ENCODE measurements around the gene HNF1B.
A peak's percentile ranks its signal among the peaks of the same experiment; 100 is the strongest.
"Not testable (repeated sequence)": the region's sequence is repeated elsewhere in the genome, so short reads cannot be mapped to it uniquely, and the experiment has no call there.

Gene HNF1B

GRCh38 chr17:37744961-37745800 is at the start of gene HNF1B:
Gene HNF1B, minus strand, starts transcription at chr17:37745059. Its CDS starts 175 bp downstream, at chr17:37744884.
- DNase-seq (ENCODE audit: low read depth in 2 of 3, low spot score in 2 of 3), result no peak

GRCh38 chr17:37792787-37793186 is 47.9 kb upstream of the HNF1B start:
- DNase-seq (ENCODE audit: low read depth in 2 of 3, low spot score in 2 of 3), result no peak

DNA sequence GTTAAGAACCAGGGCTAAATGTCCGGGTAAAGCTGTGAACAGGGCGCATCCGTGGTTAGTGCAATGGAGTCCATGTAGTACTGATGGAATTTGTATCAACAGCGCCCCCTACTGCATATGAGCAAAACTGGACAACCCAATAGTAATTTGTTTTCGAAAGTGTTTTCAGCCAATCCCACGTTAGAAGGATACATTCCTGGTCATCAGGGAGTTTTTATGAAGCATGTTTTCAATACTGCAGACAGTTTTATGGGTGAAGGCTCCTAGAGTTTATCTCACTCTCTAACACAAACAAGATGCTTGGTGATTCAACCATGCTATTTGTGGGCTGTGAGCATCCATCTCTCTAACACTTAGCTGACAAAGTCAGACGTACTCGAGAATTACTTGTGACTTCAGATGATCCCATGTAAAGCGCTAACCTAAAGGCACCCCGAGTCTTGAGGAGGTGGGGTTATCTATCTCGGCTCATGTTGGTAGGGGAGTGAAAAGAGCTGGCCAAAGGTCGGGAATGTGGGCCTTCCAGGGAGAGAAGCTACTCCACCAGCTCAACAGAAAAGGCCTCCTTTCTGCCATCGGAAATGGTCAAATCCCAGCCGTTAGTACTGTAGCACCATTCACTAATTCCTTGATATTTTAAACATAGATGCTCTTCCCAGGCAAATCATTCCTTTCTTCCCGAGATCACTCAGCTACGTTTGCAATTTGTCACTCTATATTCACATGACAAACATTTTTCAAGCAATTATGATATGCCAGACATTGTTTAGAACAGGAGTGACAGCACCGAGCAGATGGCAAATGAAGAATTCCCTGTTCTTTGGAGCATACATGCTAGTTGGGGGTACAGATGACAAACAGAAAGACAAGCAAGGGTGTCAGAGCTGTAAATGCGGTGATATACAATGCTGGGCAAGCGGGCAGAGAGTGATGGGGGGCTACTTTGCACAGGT is 46.9 kb upstream of the HNF1B start:
- DNase-seq (ENCODE audit: low read depth in 2 of 3, low spot score in 2 of 3), result peak in 1 of 3 experiments; percentile 27

DNA sequence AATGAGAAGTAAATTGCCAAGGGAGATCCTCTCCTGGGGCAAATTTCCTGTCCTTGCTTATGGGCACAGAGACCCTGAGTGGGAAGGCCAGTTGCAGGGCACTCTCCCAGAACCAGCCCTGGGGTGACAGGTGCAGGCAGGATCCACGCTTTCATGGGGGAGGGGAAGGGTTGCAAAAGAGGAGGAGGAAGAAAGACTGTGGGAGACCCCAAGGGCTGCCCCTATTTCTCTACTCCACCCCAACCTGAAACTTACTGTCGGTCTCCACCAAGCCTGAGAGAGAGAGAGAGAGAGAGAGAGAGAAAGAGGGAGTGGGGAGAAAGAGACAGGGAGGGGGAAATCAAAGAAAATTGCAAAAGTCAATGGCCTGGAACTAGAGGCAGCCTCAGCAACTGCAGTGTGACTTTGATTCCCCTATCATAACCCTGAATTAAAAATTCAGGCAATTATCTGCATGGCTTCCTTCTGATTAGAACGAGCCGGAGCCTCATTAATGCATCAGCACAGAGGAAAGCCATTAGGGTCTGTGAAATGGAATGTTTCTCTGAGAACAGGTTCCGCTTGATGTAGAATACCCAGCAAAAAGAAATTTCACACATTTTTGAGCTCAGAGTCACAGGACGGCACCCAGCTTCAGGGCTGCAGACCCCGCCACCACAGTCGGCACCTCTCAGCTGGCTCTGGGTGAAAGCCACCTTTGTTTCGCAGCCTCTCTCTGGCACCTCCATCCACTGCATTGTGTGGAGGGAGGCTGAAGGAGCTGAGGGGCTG is 45.1 kb upstream of the HNF1B start:
- DNase-seq (ENCODE audit: low read depth in 2 of 3, low spot score in 2 of 3), result no peak

GRCh38 chr17:37789021-37789565 is 44.2 kb upstream of the HNF1B start:
- no peak for DNase-seq (ENCODE audit: low read depth in 2 of 3, low spot score in 2 of 3)

GRCh38 chr17:37788526-37788925 is 43.7 kb upstream of the HNF1B start:
- DNase-seq (ENCODE audit: low read depth in 2 of 3, low spot score in 2 of 3), result no peak

GRCh38 chr17:37787055-37787757 is 42.3 kb upstream of the HNF1B start:
- no peak for DNase-seq (ENCODE audit: low read depth in 2 of 3, low spot score in 2 of 3)

GRCh38 chr17:37786481-37786880 is 41.6 kb upstream of the HNF1B start:
- no peak for DNase-seq (ENCODE audit: low read depth in 2 of 3, low spot score in 2 of 3)

DNA sequence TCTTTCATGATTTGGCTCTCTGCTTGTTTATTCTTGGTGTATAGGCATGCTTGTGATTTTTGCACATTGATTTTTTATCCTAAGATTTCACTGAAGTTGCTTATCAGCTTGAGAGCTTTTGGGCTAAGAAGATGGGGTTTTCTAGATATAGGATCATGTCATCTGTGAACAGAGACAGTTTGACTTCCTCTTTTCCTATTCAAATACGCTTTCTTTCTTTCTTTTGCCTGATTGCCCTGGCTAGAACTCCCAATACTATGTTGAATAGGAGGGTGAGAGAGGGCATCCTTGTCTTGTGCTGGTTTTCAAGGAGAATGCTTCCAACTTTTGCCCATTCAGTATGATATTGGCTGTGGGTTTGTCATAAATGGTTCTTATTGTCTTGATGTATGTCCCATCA is 37.6 kb upstream of the HNF1B start:
- DNase-seq (ENCODE audit: low read depth in 2 of 3, low spot score in 2 of 3), result not testable (repeated sequence)

- DNase-seq (ENCODE audit: low read depth in 2 of 3, low spot score in 2 of 3), result no peak
Observed at GRCh38 chr17:37781451-37781850, 36.6 kb upstream of the HNF1B start.

- DNase-seq (ENCODE audit: low read depth in 2 of 3, low spot score in 2 of 3), result no peak
Observed at GRCh38 chr17:37779554-37779953, 34.7 kb upstream of the HNF1B start.

GRCh38 chr17:37774504-37774903 is 29.6 kb upstream of the HNF1B start:
- no peak for DNase-seq (ENCODE audit: low read depth in 2 of 3, low spot score in 2 of 3)

- DNase-seq (ENCODE audit: low read depth in 2 of 3, low spot score in 2 of 3), result no peak
Observed at GRCh38 chr17:37772982-37773381, 28.1 kb upstream of the HNF1B start.

DNA sequence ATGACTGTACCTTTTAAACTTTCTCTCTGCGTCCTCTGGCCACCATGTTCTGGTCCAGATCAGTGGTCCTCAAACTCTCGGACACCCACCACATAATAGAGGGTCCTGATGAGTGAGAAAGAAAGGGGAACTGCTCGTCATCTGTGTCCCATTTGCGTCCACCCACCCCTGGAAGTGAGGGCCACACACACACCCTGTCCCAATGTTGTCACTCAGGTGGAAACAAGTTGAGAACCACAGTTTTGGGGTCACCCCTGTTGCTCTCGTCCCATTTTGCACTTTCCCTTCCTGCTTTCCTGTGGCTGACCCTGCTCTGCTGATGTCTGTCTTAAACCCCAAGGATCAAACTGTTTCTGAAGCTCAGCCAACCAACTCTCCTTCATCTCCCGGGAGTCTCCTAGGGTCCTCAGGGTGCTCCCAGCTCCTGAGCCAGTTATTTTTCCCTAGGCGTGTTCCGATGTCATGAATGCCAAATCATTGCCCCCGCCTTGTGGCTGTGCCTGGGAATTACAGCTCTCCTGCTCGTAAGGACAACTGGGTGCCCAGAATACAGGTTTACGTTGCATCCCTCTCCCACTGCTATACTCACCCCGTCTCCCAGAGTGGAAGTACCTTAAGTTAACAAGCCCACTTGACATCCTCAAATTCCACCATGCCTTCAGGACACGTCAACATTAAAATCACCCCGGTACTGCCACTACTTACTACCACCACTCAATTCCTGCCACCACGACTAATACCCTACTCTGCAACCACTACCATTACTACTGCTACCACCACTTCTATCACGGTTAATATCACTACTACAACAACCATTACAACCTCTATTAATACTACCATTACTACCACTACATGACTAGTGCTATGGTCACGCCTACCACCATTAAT is 26.0 kb upstream of the HNF1B start:
- no peak for DNase-seq (ENCODE audit: low read depth in 2 of 3, low spot score in 2 of 3)

DNA sequence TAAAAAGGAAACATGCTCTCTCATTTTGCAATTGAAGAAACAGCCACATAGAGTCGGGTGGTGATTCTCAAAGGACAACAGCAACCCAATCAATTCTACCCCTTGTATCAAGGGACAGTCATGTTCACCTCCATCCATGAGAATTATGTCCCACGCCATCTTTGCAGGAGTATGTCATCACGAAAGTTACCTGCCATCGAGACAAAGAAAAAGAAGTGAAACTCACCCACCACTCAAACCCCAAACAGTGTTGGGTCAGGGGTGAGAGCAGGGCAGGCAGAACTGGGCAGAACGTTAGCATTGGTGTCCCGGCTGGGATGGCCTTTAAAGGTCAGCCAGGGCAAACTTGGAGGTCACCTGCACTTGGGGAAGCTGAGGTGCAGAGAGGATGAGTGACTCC is 24.2 kb upstream of the HNF1B start:
- no peak for DNase-seq (ENCODE audit: low read depth in 2 of 3, low spot score in 2 of 3)

GRCh38 chr17:37768438-37768837 is 23.6 kb upstream of the HNF1B start:
- DNase-seq (ENCODE audit: low read depth in 2 of 3, low spot score in 2 of 3), result no peak

DNA sequence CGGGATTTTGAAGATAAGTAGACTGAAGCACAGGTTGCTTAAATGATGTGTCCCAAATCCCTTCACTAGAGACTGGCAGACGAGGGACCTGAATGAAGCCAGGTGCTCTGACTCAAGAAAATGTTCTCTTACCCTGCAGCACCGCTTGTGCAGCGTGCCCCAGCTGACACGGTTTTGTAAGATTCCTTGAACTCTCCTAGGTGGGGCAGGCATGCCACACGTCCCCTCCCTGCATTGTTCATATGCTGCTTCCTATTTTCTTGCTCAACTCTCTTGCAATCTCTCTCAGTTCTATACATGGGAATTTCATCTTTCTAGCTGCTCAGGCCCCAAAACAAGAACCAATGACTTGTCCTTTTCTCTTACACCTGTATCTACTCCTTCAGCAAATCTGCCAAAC is 22.1 kb upstream of the HNF1B start:
- no peak for DNase-seq (ENCODE audit: low read depth in 2 of 3, low spot score in 2 of 3)

- DNase-seq (ENCODE audit: low read depth in 2 of 3, low spot score in 2 of 3), result no peak
Observed at GRCh38 chr17:37764383-37764782, 19.5 kb upstream of the HNF1B start.

DNA sequence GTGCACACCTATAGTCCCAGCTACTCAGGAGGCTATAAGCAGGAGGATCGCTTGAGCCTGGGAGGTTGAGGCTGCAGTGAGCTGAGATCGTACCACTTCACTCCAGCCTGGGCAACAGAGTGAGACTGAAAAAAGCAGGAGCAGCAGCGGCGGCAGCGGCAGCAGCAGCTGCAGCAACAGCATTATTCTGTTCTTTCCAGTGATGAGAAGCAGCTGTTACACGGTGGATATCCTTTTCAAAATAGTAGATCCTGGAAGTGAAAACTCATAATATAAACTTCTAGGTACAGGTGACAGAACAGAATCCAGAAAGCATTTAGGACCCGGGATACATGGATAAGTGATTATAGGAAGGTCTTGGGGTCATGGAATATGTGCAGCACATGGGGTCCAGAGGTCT is 17.8 kb upstream of the HNF1B start:
- no peak for DNase-seq (ENCODE audit: low read depth in 2 of 3, low spot score in 2 of 3)

Data from activated CD8-positive, alpha-beta memory T cell treated with anti-CD3 and anti-CD28 coated beads for 48 hours (primary cell).